OCI-LY1 (cell line): ENCODE results near the gene INPP4A.

Experiments used
- H2AFZ ChIP-seq: fragments of 200-600 bp; sonication (generic), shearing (Covaris generic); 2 replicates; pipeline ENCODE4 v1.6.0; 2014; ENCODE audit warnings: antibody characterized with exemption, mild to moderate bottlenecking, low read length
- H3F3A ChIP-seq: fragments of 200-600 bp; sonication (generic), shearing (Covaris generic); 2 replicates; pipeline ENCODE4 v1.6.0; 2014; ENCODE audit warnings: mild to moderate bottlenecking, antibody characterized with exemption, low read length, moderate library complexity; ENCODE audit not compliant: insufficient read depth
- H3K27ac ChIP-seq: fragments of 200-600 bp; sonication (generic); 2 replicates; pipeline ENCODE4 v1.5.1; 2014; ENCODE audit warnings: low read length, mixed run types, mild to moderate bottlenecking, low read depth; ENCODE audit not compliant: poor library complexity, severe bottlenecking
- H3K27me3 ChIP-seq: fragments of 200-600 bp; sonication (generic); 2 replicates; pipeline ENCODE4 v1.6.0; 2014; ENCODE audit warnings: antibody characterized with exemption, mild to moderate bottlenecking, low read length, moderate library complexity; ENCODE audit not compliant: insufficient read depth
- H3K36me3 ChIP-seq: fragments of 200-600 bp; sonication (generic); 2 replicates; pipeline ENCODE4 v1.6.1; 2014; ENCODE audit warnings: mild to moderate bottlenecking, antibody characterized with exemption, low read length, moderate library complexity, mixed read lengths; ENCODE audit not compliant: insufficient read depth
- H3K4me1 ChIP-seq: fragments of 200-600 bp; sonication (generic); 2 replicates; pipeline ENCODE4 v1.5.1; 2014; ENCODE audit warnings: mild to moderate bottlenecking, low read length, moderate library complexity; ENCODE audit not compliant: insufficient read depth, severe bottlenecking
- H3K4me2 ChIP-seq: fragments of 200-600 bp; sonication (generic), shearing (Covaris generic); 2 replicates; pipeline ENCODE4 v1.6.1; 2014; ENCODE audit warnings: low read length
- H3K4me3 ChIP-seq: fragments of 200-600 bp; sonication (generic); 2 replicates; pipeline ENCODE4 v1.5.1; 2014; ENCODE audit warnings: low read length, low read depth, mild to moderate bottlenecking, mixed read lengths; ENCODE audit not compliant: poor library complexity, severe bottlenecking
- H3K79me2 ChIP-seq: fragments of 200-600 bp; shearing (Covaris generic); 2 replicates; pipeline ENCODE4 v1.6.1; 2016; ENCODE audit warnings: mixed run types, low read length, mixed read lengths; ENCODE audit not compliant: insufficient read depth
- H3K9ac ChIP-seq: fragments of 200-600 bp; sonication (generic), shearing (Covaris generic); 2 replicates; pipeline ENCODE4 v1.6.1; 2014; ENCODE audit warnings: mild to moderate bottlenecking, low read length, mixed read lengths
- H3K9me2 ChIP-seq: fragments of 200-600 bp; sonication (generic), shearing (Covaris generic); 2 replicates; pipeline ENCODE4 v1.6.1; 2014; ENCODE audit warnings: low read depth, mild to moderate bottlenecking, low read length, mixed read lengths
- H3K9me3 ChIP-seq: fragments of 200-600 bp; shearing (Covaris generic); 2 replicates; pipeline ENCODE4 v1.6.1; 2014; ENCODE audit warnings: low read length, mixed read lengths
- H4K20me1 ChIP-seq: fragments of 200-600 bp; sonication (generic), shearing (Covaris generic); 2 replicates; pipeline ENCODE4 v1.6.0; 2016; ENCODE audit warnings: mild to moderate bottlenecking, low read length; ENCODE audit not compliant: insufficient read depth
- EZH2 ChIP-seq: fragments of 200-600 bp; sonication (generic), shearing (Covaris generic); IDR thresholded peaks from 2 replicates; pipeline ENCODE4 v1.8.0; 2017; ENCODE audit warnings: borderline replicate concordance, mixed run types, mild to moderate bottlenecking, antibody characterized with exemption, low read length, moderate library complexity, mixed read lengths
- TF ChIP-seq, protein P1 (sequence below): fragments of 200-600 bp; sonication (generic), shearing (Covaris generic); IDR thresholded peaks from 2 replicates; pipeline ENCODE4 v1.5.1; 2017; ENCODE audit warnings: mild to moderate bottlenecking, antibody characterized with exemption, low read length, moderate library complexity, mixed read lengths

Gene INPP4A

DNA sequence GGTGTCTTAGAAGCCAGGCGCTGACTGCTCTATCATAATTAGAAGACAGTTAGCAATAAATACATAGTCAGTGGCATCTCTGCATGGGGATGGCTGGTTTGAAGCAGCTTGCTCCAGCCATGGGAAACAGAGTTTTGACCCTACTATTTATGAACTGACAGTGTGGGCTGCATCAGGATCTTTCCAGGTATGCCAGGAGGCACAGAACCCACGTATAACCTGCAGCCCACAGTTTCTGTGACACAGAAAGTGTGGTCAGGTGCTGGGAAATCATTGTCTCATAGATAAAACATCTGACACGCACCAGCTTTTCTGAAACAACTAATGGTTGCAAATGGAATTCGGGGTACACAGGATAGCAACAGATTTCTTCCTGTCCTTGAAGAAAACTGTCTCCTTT lies 34.7 kb downstream of the INPP4A start:
- H2AFZ ChIP-seq, result no peak overlapping the region
- no peak overlapping the region for H3K27ac ChIP-seq
- H3K36me3 ChIP-seq, result no peaks in the 10 kb centered on the region
- TF ChIP-seq EZH2, result no peak
- TF ChIP-seq, protein P1, sequence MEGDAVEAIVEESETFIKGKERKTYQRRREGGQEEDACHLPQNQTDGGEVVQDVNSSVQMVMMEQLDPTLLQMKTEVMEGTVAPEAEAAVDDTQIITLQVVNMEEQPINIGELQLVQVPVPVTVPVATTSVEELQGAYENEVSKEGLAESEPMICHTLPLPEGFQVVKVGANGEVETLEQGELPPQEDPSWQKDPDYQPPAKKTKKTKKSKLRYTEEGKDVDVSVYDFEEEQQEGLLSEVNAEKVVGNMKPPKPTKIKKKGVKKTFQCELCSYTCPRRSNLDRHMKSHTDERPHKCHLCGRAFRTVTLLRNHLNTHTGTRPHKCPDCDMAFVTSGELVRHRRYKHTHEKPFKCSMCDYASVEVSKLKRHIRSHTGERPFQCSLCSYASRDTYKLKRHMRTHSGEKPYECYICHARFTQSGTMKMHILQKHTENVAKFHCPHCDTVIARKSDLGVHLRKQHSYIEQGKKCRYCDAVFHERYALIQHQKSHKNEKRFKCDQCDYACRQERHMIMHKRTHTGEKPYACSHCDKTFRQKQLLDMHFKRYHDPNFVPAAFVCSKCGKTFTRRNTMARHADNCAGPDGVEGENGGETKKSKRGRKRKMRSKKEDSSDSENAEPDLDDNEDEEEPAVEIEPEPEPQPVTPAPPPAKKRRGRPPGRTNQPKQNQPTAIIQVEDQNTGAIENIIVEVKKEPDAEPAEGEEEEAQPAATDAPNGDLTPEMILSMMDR, result no peak
- no peaks in the 10 kb centered on the region for H3K79me2 ChIP-seq
- no peaks in the 10 kb centered on the region for H3K9me3 ChIP-seq
- H3K9me2 ChIP-seq, result no peaks in the 10 kb centered on the region
- no peak overlapping the region for H3K9ac ChIP-seq
- no peaks in the 10 kb centered on the region for H3F3A ChIP-seq
- H3K4me1 ChIP-seq, result no peaks in the 10 kb centered on the region
- H4K20me1 ChIP-seq, result 0 out of 2 replicates have a peak, but pooled peaks cover 2% of the 10 kb centered on the region
- no peaks in the 10 kb centered on the region; the same call in 1 of the 2 replicates for H3K27me3 ChIP-seq
- H3K4me3 ChIP-seq, result no peak overlapping the region
- no peak overlapping the region for H3K4me2 ChIP-seq

DNA sequence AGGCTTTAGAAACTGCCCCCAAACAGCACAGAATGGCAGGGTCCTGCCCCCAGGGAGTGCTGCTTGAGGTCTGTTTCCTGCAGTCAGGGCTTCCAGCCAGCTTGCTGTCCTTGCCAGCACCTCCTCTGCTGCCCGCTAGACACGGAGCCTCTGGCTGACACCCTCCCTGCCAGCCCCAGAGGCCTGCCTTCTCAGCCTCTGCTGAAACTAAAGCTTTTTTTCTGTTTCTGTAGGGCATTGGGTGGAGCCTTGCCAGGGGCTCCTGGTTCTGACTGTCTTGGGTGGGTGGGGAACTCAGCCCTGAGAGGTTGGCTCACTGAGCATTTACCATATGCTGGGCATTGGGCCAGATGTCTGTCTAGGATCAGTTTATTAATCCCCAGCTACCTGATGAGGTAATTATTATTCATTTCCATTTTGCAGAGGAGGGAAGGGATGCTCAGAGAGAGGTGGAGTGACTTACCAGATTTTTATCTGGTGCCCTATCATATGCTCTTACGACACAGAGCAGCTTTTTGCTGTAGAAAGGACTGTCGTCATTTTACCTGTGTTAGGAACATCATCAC lies 35.4 kb downstream of the INPP4A start:
- TF ChIP-seq, protein P1, result no peak
- no peak for TF ChIP-seq EZH2
- H3K9me2 ChIP-seq, result no peaks in the 10 kb centered on the region
- no peak overlapping the region for H3K9ac ChIP-seq
- no peaks in the 10 kb centered on the region for H3K79me2 ChIP-seq
- H3K36me3 ChIP-seq, result no peaks in the 10 kb centered on the region
- no peaks in the 10 kb centered on the region for H3K4me1 ChIP-seq
- no peak overlapping the region for H3K27ac ChIP-seq
- H3F3A ChIP-seq, result no peaks in the 10 kb centered on the region
- H3K4me3 ChIP-seq, result no peak overlapping the region
- H3K4me2 ChIP-seq, result no peak overlapping the region
- no peak overlapping the region for H2AFZ ChIP-seq
- 0 out of 2 replicates have a peak, but pooled peaks cover 2% of the 10 kb centered on the region for H4K20me1 ChIP-seq
- H3K27me3 ChIP-seq, result no peaks in the 10 kb centered on the region; the same call in 1 of the 2 replicates
- no peaks in the 10 kb centered on the region for H3K9me3 ChIP-seq

DNA sequence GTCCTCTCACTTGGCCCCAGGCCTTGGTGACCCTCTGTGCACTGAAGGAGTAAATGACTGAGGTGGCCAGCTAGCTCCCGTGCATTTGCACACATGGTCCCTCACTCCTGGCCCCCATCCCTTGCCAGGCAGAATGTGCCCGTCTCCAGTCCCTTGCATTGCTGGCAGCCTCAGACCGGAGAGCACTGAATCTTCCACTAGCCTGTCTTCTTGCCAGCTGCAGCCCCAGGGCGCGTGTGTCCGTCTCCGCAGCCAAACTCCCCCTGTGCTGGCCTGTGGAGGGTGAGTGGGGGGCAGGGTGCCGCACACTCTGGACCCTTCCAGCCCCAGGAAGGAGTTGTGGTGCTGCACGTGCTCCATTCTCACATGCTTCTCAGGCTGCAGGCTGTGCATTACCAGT lies 35.9 kb downstream of the INPP4A start:
- Histone ChIP-seq H2AFZ (no peak overlapping the region), H4K20me1 (0 out of 2 replicates have a peak, but pooled peaks cover 2% of the 10 kb centered on the region), H3K27me3 (no peaks in the 10 kb centered on the region; the same call in 1 of the 2 replicates), H3F3A (no peaks in the 10 kb centered on the region), H3K79me2 (no peaks in the 10 kb centered on the region), H3K9me3 (no peaks in the 10 kb centered on the region), H3K27ac (no peak overlapping the region), H3K36me3 (no peaks in the 10 kb centered on the region), H3K4me3 (no peak overlapping the region), H3K9me2 (no peaks in the 10 kb centered on the region), H3K4me1 (no peaks in the 10 kb centered on the region), H3K9ac (no peak overlapping the region), H3K4me2 (no peak overlapping the region)
- TF ChIP-seq EZH2, result no peak
- TF ChIP-seq, protein P1, result no peak
